CD14-positive monocyte (primary cell): Measurements from ENCODE around the gene CTDP1. TPM values are rescaled to one million over a fixed set of nuclear protein-coding genes. Genes with fewer than 3 reads are reported as not detected.

Source experiments
- DNase-seq, 3 donors: peaks; one replicate each; pipeline ENCODE4 v3.0.0-alpha.2; 2011 to 2022
- H2AFZ ChIP-seq: 2 replicates; pipeline ENCODE4 v1.6.0; 2012; ENCODE audit warnings: mild to moderate bottlenecking, low read depth, low read length, inconsistent platforms; ENCODE audit not compliant: insufficient read depth, poor library complexity, severe bottlenecking
- H3K27ac ChIP-seq, 2 donors: 1 replicate in 1 of 2; 2 replicates in 1 of 2; pipeline ENCODE4 v1.5.1; 2012 to 2013; ENCODE audit warnings: low read length in 2 of 2, control low read depth in 1 of 2, inconsistent platforms in 1 of 2, low read depth in 1 of 2, mild to moderate bottlenecking in 1 of 2
- H3K27me3 ChIP-seq, 2 donors: one replicate each; pipeline versions ENCODE4 v1.6.0 to v1.6.1; 2011 to 2013; ENCODE audit warnings: low read length in 2 of 2; ENCODE audit not compliant: control insufficient read depth in 2 of 2, insufficient read depth in 2 of 2
- H3K36me3 ChIP-seq, 2 donors: replicated peaks in 1 of 2; 1 replicate in 1 of 2; 2 replicates in 1 of 2; pipeline versions ENCODE4 v1.5.1 to v1.6.1; 2012 to 2013; ENCODE audit warnings: low read length in 2 of 2, control low read depth in 1 of 2, inconsistent platforms in 1 of 2, mild to moderate bottlenecking in 1 of 2; ENCODE audit not compliant: insufficient read depth in 2 of 2, control insufficient read depth in 1 of 2
- H3K4me1 ChIP-seq, 2 donors: 1 replicate in 1 of 2; 2 replicates in 1 of 2; pipeline versions ENCODE4 v1.5.1 to v1.6.1; 2012 to 2013; ENCODE audit warnings: low read length in 2 of 2, control low read depth in 1 of 2, inconsistent platforms in 1 of 2, mild to moderate bottlenecking in 1 of 2, moderate library complexity in 1 of 2; ENCODE audit not compliant: insufficient read depth in 2 of 2, control insufficient read depth in 1 of 2
- H3K4me2 ChIP-seq: replicated peaks from 2 replicates; pipeline ENCODE3; 2012; ENCODE audit warnings: low read length, moderate library complexity, mild to moderate bottlenecking; ENCODE audit not compliant: poor library complexity, severe bottlenecking; ENCODE audit errors: extremely low read depth
- H3K4me3 ChIP-seq, 3 experiments: fragments of 200-600 bp in 1 of 3; sonication (generic) in 1 of 3; replicated peaks in 1 of 3; 1 replicate in 2 of 3; 2 replicates in 1 of 3; pipeline ENCODE4 v1.5.1; 2011 to 2013; ENCODE audit warnings: low read length in 3 of 3, mild to moderate bottlenecking in 3 of 3, control low read depth in 2 of 3, low read depth in 2 of 3, inconsistent platforms in 1 of 3, moderate library complexity in 1 of 3
- H3K79me2 ChIP-seq: 2 replicates; pipeline ENCODE4 v1.6.0; 2012; ENCODE audit warnings: mild to moderate bottlenecking, control low read depth, inconsistent platforms, low read length, moderate library complexity; ENCODE audit not compliant: insufficient read depth
- H3K9ac ChIP-seq: 2 replicates; pipeline ENCODE4 v1.6.0; 2017; ENCODE audit warnings: low read length, mild to moderate bottlenecking; ENCODE audit not compliant: insufficient read depth, poor library complexity, severe bottlenecking
- H3K9me3 ChIP-seq, 2 donors: replicated peaks in 1 of 2; 1 replicate in 1 of 2; 2 replicates in 1 of 2; pipeline versions ENCODE4 v1.5.1 to v1.6.1; 2012 to 2013; ENCODE audit warnings: low read length in 2 of 2, control low read depth in 1 of 2; ENCODE audit not compliant: control insufficient read depth in 1 of 2, insufficient read depth in 1 of 2
- H4K20me1 ChIP-seq: 2 replicates; pipeline ENCODE4 v1.6.0; 2012; ENCODE audit warnings: mild to moderate bottlenecking, low read length, control low read depth, moderate library complexity; ENCODE audit not compliant: insufficient read depth
- H3K27ac Mint-ChIP-seq, 7 donors: one replicate each; pipeline ENCODE4 v1.8.0; 2020; ENCODE audit warnings: mild to moderate bottlenecking in 7 of 7, mixed read lengths in 7 of 7, moderate library complexity in 6 of 7, inconsistent platforms in 2 of 7
- H3K27me3 Mint-ChIP-seq, 3 donors: one replicate each; pipeline ENCODE4 v1.8.0; 2021 to 2022; ENCODE audit warnings: low read depth in 3 of 3, mild to moderate bottlenecking in 3 of 3, mixed read lengths in 3 of 3, moderate library complexity in 3 of 3, inconsistent platforms in 1 of 3
- H3K36me3 Mint-ChIP-seq, 2 donors: one replicate each; pipeline ENCODE4 v1.8.0; 2020; ENCODE audit warnings: mixed read lengths in 2 of 2, inconsistent platforms in 1 of 2, mild to moderate bottlenecking in 1 of 2
- H3K4me1 Mint-ChIP-seq: one replicate; pipeline ENCODE4 v1.8.0; 2020; ENCODE audit warnings: mild to moderate bottlenecking, mixed read lengths
- H3K4me3 Mint-ChIP-seq, 2 donors: one replicate each; pipeline ENCODE4 v1.8.0; 2020; ENCODE audit warnings: mild to moderate bottlenecking in 2 of 2, mixed read lengths in 2 of 2, moderate library complexity in 1 of 2
- H3K9me3 Mint-ChIP-seq, 7 donors: one replicate each; pipeline ENCODE4 v1.8.0; 2020 to 2022; ENCODE audit warnings: mixed read lengths in 7 of 7, mild to moderate bottlenecking in 6 of 7, moderate library complexity in 6 of 7, inconsistent platforms in 2 of 7
- WGBS: methylation state at CpG from one replicate; pipeline ENCODE4 v1.1.5; 2013; ENCODE audit warnings: missing lambda C conversion rate; ENCODE audit not compliant: insufficient coverage; 5-methylcytosine and 5-hydroxymethylcytosine counted together
- intact Hi-C, 2 donors: fragments of 100-400 bp; cut with micrococcal nuclease; formaldehyde crosslinking; loops; one replicate each; pipeline versions ENCODE4 v1.15.0 to v1.15.1; 2023
- polyA plus RNA-seq, 3 donors: library from polyadenylated mRNA; depleted of rRNA in 1 of 3; unstranded in 2 of 3; stranded (reverse) in 1 of 3; fragments of 300-500 nt in 2 of 3; fragments of >200 nt in 1 of 3; fragmentation: Illumina TruSeq in 2 of 3; gene quantifications; 1 replicate in 2 of 3; 2 replicates in 1 of 3; pipeline ENCODE4 v1.2.3, GENCODE V29; 2012 to 2021
- TF ChIP-seq, protein P1 (sequence below): fragments of 200-600 bp; IDR thresholded peaks from one replicate; pipeline ENCODE4 v1.8.0; 2022; ENCODE audit warnings: antibody characterized with exemption, mild to moderate bottlenecking

CTDP1 gene
- polyA plus RNA-seq, 3 donors, result 9.1 to 13.9 (median 9.1) TPM

DNA sequence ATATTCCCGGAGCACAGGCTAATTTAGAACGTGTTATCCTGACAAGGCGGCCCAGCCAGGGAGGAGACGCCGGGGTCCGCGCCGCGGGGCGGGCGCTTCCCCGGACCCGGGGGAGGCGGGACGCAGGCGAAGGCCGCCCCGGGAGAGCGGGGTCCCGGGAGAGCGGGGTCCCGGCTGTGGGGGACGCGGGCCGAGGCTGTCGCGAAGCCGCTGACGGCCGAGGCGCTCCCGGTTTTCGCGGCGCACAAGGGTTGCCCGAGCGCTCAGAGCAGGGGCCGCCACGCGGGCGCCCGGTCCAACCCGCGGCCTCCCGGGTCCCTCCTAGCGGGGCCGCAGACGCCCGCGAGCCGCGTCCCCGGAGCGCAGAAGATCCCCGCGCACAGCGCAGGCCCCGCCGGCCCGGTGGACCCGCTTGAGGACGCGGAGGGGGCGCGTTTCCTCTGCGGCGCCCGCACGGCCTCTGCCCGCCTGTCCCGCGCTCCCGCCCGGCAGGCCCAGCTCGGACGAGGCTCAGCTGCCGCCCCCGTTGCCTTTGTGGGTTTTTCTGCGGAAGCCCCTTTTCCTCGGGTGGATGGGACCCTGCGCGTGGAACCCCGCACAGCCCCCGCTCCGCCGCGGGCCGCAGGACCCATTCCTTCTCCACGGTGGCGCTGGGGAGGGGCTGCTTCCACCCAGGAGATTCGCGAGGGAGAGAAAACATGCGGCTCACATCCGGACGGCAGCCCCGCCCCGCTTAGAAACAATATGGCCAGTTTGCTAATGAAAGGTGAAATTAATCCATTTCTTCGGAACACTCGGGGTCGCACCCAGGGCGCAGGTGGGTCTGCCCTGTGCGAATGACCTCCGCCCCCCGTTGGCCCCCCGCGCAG is 108.5 kb downstream of the CTDP1 start:
- TF ChIP-seq, protein P1, sequence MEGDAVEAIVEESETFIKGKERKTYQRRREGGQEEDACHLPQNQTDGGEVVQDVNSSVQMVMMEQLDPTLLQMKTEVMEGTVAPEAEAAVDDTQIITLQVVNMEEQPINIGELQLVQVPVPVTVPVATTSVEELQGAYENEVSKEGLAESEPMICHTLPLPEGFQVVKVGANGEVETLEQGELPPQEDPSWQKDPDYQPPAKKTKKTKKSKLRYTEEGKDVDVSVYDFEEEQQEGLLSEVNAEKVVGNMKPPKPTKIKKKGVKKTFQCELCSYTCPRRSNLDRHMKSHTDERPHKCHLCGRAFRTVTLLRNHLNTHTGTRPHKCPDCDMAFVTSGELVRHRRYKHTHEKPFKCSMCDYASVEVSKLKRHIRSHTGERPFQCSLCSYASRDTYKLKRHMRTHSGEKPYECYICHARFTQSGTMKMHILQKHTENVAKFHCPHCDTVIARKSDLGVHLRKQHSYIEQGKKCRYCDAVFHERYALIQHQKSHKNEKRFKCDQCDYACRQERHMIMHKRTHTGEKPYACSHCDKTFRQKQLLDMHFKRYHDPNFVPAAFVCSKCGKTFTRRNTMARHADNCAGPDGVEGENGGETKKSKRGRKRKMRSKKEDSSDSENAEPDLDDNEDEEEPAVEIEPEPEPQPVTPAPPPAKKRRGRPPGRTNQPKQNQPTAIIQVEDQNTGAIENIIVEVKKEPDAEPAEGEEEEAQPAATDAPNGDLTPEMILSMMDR, result no peak
- Histone ChIP-seq H3K9me3 (peaks cover 0 to 5% of the 10 kb centered on the region in 2 donors), H3K9ac (no peak overlapping the region), H3K4me3 (peak overlapping the region in 1 of 3 experiments; percentile 60), H3K27ac (no peak overlapping the region), H4K20me1 (no peaks in the 10 kb centered on the region), H3K4me2 (peak overlapping the region; percentile 71), H2AFZ (peak overlapping the region; percentile 74), H3K36me3 (no peaks in the 10 kb centered on the region), H3K79me2 (no peaks in the 10 kb centered on the region), H3K4me1 (peaks cover 35 to 67% of the 10 kb centered on the region in 2 donors), H3K27me3 (peaks cover 10 to 45% of the 10 kb centered on the region in 2 donors)
- Mint-ChIP-seq H3K27me3 (peaks cover 32 to 62% (median 51%) of the 10 kb centered on the region in 3 donors), H3K27ac (no peak overlapping the region), H3K4me3 (peak overlapping the region; percentile 54 to 85), H3K36me3 (peaks cover 4 to 9% of the 10 kb centered on the region in 2 donors), H3K4me1 (peaks cover 62% of the 10 kb centered on the region), H3K9me3 (peaks cover 3 to 17% (median 6%) of the 10 kb centered on the region in 7 donors)
- 7% methylated on average over 103 of the region's 106 CpGs for WGBS
- DNase-seq, result no peak
- intact Hi-C loops, result no loop called here

DNA sequence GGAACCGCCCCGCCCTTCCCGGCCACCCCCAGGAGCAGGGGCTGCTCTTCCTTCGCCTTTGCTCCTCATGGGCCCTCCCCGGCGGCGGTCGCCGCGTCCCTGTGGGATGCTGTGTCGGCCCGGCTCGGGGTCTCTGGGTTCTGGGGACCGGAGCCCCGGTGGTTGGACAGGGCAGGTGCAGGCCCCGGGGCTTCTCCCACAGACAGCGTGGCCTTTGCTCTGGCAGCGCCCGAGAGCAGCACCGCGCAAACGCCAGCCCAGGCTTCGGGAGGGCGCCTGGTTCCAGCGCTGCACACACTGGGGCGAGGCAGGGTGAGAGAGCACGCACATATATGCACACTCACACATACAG is 109.1 kb downstream of the CTDP1 start:
- Histone ChIP-seq H2AFZ (no peak overlapping the region), H3K27me3 (peaks cover 10 to 45% of the 10 kb centered on the region in 2 donors), H4K20me1 (no peaks in the 10 kb centered on the region), H3K9me3 (peaks cover 0 to 5% of the 10 kb centered on the region in 2 donors), H3K9ac (no peak overlapping the region), H3K4me3 (no peak overlapping the region), H3K27ac (no peak overlapping the region), H3K36me3 (no peaks in the 10 kb centered on the region), H3K4me2 (peak overlapping the region; percentile 71), H3K79me2 (no peaks in the 10 kb centered on the region), H3K4me1 (peaks cover 41 to 73% of the 10 kb centered on the region in 2 donors)
- Mint-ChIP-seq H3K27me3 (peaks cover 32 to 57% (median 49%) of the 10 kb centered on the region in 3 donors), H3K9me3 (peaks cover 3 to 17% (median 6%) of the 10 kb centered on the region in 7 donors), H3K4me3 (peak overlapping the region in 1 of 2 donors; percentile 79), H3K27ac (no peak overlapping the region), H3K36me3 (peaks cover 6 to 9% of the 10 kb centered on the region in 2 donors), H3K4me1 (peaks cover 67% of the 10 kb centered on the region)
- whole genome bisulfite sequencing, result 77% methylated on average over 24 of the region's 27 CpGs
- TF ChIP-seq, protein P1, result no peak
- intact Hi-C loops, result no loop called here
- DNase-seq, result no peak
